Esophagus squamous epithelium (tissue), 5 donors: ENCODE measurements around the gene ST3GAL4. TPM values are rescaled to one million over a fixed set of nuclear protein-coding genes. Genes with fewer than 3 reads are reported as not detected.

Experiments used
- DNase-seq: peaks from one replicate; lab custom pipeline; 2025; lab: John Stamatoyannopoulos, UW
- H3K27ac ChIP-seq, 4 donors: fragments of 200-600 bp; sonication (generic); one replicate each; pipeline ENCODE4 v1.5.1; 2016 to 2019; ENCODE audit warnings: mild to moderate bottlenecking in 1 of 4
- H3K27me3 ChIP-seq, 4 donors: fragments of 200-600 bp; sonication (generic); 1 replicate in 3 of 4; 2 replicates in 1 of 4; pipeline versions ENCODE4 v1.5.1 to v1.6.0; 2017 to 2021; ENCODE audit warnings: antibody characterized with exemption in 1 of 4
- H3K36me3 ChIP-seq, 3 donors: fragments of 200-600 bp; sonication (generic); one replicate each; pipeline ENCODE4 v1.5.1; 2016 to 2019
- H3K4me1 ChIP-seq, 3 donors: fragments of 200-600 bp; sonication (generic); one replicate each; pipeline ENCODE4 v1.5.1; 2017 to 2019
- H3K4me3 ChIP-seq, 4 donors: fragments of 200-600 bp; sonication (generic); 1 replicate in 3 of 4; 2 replicates in 1 of 4; pipeline ENCODE4 v1.5.1; 2016 to 2019; ENCODE audit warnings: mild to moderate bottlenecking in 2 of 4, moderate library complexity in 1 of 4
- H3K9me3 ChIP-seq, 3 donors: fragments of 200-600 bp; sonication (generic); one replicate each; pipeline ENCODE4 v1.5.1; 2016 to 2019
- CTCF ChIP-seq, 6 experiments: fragments of 450-650 bp in 4 of 6; fragments of 200-600 bp in 2 of 6; sonication (generic) in 2 of 6; IDR thresholded peaks; one replicate each; pipeline ENCODE4 v1.5.1; 2016 to 2019; ENCODE audit warnings: antibody characterized with exemption in 6 of 6, mild to moderate bottlenecking in 4 of 6, moderate library complexity in 4 of 6
- POLR2A ChIP-seq, 4 donors: fragments of 450-650 bp; IDR thresholded peaks; one replicate each; pipeline ENCODE4 v1.6.1; 2017; ENCODE audit warnings: antibody characterized with exemption in 4 of 4, mild to moderate bottlenecking in 4 of 4, moderate library complexity in 3 of 4
- WGBS, 2 donors: methylation state at CpG; one replicate each; pipeline ENCODE4 v1.1.5; 2018; 5-methylcytosine and 5-hydroxymethylcytosine counted together
- intact Hi-C: fragments of 100-400 bp; cut with DNase I; formaldehyde crosslinking; loops from one replicate; pipeline ENCODE4 v1.15.0; 2022
- small RNA-seq, 4 donors: library from RNA; depleted of rRNA; stranded (forward); fragments of <200 nt; gene quantifications; one replicate each; pipeline ENCODE3, GENCODE V24; 2016
- total RNA-seq, 4 donors: library from RNA; depleted of rRNA; stranded (reverse); fragments of >200 nt; gene quantifications; one replicate each; pipeline ENCODE4 v1.1.0, GENCODE V29; 2016
- donor health status: DM: yes; HTN: yes; CAD: no.

ST3GAL4 gene
- total RNA-seq, 4 donors from 2014 or later = 31.0 to 110 (median 51.2) TPM

GRCh38 chr11:126460417-126461095, 105.1 kb downstream of the ST3GAL4 start:
- Histone ChIP-seq H3K27ac (no peak overlapping the region), H3K4me1 (peaks cover 0 to 12% (median 7%) of the 10 kb centered on the region in 3 donors), H3K27me3 (peaks cover 0 to 50% (median 0%) of the 10 kb centered on the region in 4 donors), H3K9me3 (no peaks in the 10 kb centered on the region), H3K36me3 (no peaks in the 10 kb centered on the region), H3K4me3 (no peak overlapping the region)
- WGBS, 2 donors = 71 to 84% methylated on average over 8 to 9 of the region's 15 CpGs
- intact Hi-C loops = no loop called here
- DNase-seq = no peak
- TF ChIP-seq POLR2A (IDR thresholded peaks at IDR 0.05) = no peak
- no peak for TF ChIP-seq CTCF (IDR thresholded peaks at IDR 0.05)

GRCh38 chr11:126461096-126461440, 105.6 kb downstream of the ST3GAL4 start:
- 70% methylated on average over 2 of the region's 8 CpGs; no CpG with 5 or more reads in 1 of the 2 donors for WGBS, 2 donors
- intact Hi-C loops = no loop called here

GRCh38 chr11:126461996-126462395, 106.5 kb downstream of the ST3GAL4 start:
- peaks cover 0 to 26% (median 10%) of the 10 kb centered on the region in 3 donors for H3K4me1 ChIP-seq
- no peak overlapping the region for H3K27ac ChIP-seq
- WGBS, 2 donors = 72 to 86% methylated on average over 1 to 3 of the region's 6 CpGs
- no peak overlapping the region for H3K4me3 ChIP-seq
- no peak for DNase-seq
- intact Hi-C loops = no loop called here
- H3K9me3 ChIP-seq = no peaks in the 10 kb centered on the region
- H3K27me3 ChIP-seq = peaks cover 0 to 64% (median 0%) of the 10 kb centered on the region in 4 donors
- TF ChIP-seq CTCF (IDR thresholded peaks at IDR 0.05) = no peak
- no peak for TF ChIP-seq POLR2A (IDR thresholded peaks at IDR 0.05)
- no peaks in the 10 kb centered on the region for H3K36me3 ChIP-seq

More at GRCh38 chr11:126461096-126461440, 105.6 kb downstream of the ST3GAL4 start:
- TF ChIP-seq POLR2A (IDR thresholded peaks at IDR 0.05) (no peak), CTCF (IDR thresholded peaks at IDR 0.05) (no peak)
- peaks cover 0 to 17% (median 10%) of the 10 kb centered on the region in 3 donors for H3K4me1 ChIP-seq
- no peaks in the 10 kb centered on the region for H3K9me3 ChIP-seq
- DNase-seq = no peak
- no peak overlapping the region for H3K27ac ChIP-seq
- H3K36me3 ChIP-seq = no peaks in the 10 kb centered on the region
- no peak overlapping the region for H3K4me3 ChIP-seq
- peaks cover 0 to 55% (median 0%) of the 10 kb centered on the region in 4 donors for H3K27me3 ChIP-seq

GRCh38 chr11:126462422-126462821, 106.9 kb downstream of the ST3GAL4 start:
- Histone ChIP-seq H3K4me3 (no peak overlapping the region), H3K9me3 (no peaks in the 10 kb centered on the region), H3K27ac (no peak overlapping the region), H3K27me3 (peaks cover 0 to 68% (median 0%) of the 10 kb centered on the region in 4 donors), H3K36me3 (no peaks in the 10 kb centered on the region), H3K4me1 (peaks cover 0 to 31% (median 10%) of the 10 kb centered on the region in 3 donors)
- 90 to 96% methylated on average over 7 of the region's 7 CpGs for WGBS, 2 donors
- TF ChIP-seq CTCF (IDR thresholded peaks at IDR 0.05) (no peak), POLR2A (IDR thresholded peaks at IDR 0.05) (no peak)
- intact Hi-C loops = no loop called here
- no peak for DNase-seq

Small RNA genes lying within 50 kb of the gene (small RNA-seq; reads per million reads assigned to genes)
- 0 reads per million in 4 donors for gene AP001318.3

Other genes with a start within 250 kb of the ST3GAL4 start
- 10 to 100 TPM; 11.7 to 28.6 (median 18.4) TPM for gene RPUSD4, start 144.0 kb upstream of the ST3GAL4 start, total RNA-seq
- 10 to 100 TPM in 3 of 4 donors, 1 to 10 TPM in 1; 6.5 to 18.5 (median 13.6) TPM for gene FAM118B, start 143.9 kb upstream of the ST3GAL4 start, total RNA-seq
- gene SRPRA, start 86.8 kb upstream of the ST3GAL4 start, total RNA-seq = 10 to 100 TPM; 60.2 to 82.0 (median 67.8) TPM
- gene FOXRED1, start 86.5 kb upstream of the ST3GAL4 start, total RNA-seq = 10 to 100 TPM in 3 of 4 donors, 1 to 10 TPM in 1; 7.5 to 31.4 (median 17.4) TPM
- 1 to 10 TPM; 3.9 to 8.8 (median 7.3) TPM for gene TIRAP, start 72.6 kb upstream of the ST3GAL4 start, total RNA-seq
- 10 to 100 TPM; 12.0 to 25.7 (median 14.9) TPM for gene DCPS, start 51.6 kb upstream of the ST3GAL4 start, total RNA-seq